ENCODE data around the gene COL5A1.

DNA sequence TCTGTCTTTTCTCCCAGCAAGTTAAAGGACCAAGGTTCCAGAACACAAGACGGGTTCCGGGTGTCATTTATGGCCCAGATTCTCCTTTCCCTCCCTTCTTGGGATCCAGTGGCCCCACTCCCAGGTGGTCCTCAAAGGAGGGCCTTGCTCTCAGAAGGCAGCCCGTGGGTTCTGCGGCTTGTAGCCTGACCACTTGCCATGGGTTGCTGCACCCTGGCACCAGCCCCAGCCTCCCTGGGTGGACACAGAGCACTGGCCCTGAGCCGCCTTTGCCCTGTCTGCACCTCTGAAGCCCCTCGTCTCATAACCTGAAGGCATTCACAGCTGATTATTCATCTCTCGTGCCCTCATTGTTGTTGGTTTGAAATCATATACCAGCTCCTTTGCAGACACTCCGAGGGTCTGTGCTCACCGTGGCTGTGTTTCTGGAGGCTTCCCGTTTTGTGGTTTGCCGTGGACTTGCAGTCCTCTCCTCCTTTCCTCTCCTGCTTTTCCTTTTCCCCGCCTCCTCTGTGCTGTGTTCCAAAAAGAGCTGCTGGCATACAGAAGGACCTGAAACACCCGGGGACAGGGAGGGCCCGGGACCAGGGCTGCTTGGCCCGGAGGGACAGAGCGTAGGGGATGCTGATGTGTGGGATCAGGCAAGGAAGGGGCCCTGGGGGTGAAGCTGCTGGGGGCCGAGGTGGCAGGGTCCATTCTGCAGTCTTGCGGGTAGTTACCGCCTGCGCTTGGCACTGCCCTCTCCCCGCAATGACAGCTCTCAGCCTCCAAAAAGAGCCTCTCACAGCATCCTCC is 189.5 kb downstream of the COL5A1 start:
- TF ChIP-seq POLR2AphosphoS5 (IDR thresholded peaks at IDR 0.05; ENCODE audit: low read depth, low read length) = no peak
- no peak for TF ChIP-seq REST (IDR thresholded peaks at IDR 0.05; ENCODE audit: insufficient read depth in 1 of 2, low read depth in 2 of 2, low read length in 2 of 2)

Data from PFSK-1 (cell line).